HEK293 (cell line): ENCODE measurements around the gene CEACAM4.

Experiments
- CTCF ChIA-PET: fragments of 350-600 bp; formaldehyde crosslinking; extraction: SDS; loops from one replicate; lab custom pipeline; 2021; ENCODE audit warnings: antibody characterized with exemption; lab: Yijun Ruan, JAX
- POLR2A ChIA-PET: fragments of 300-600 bp; formaldehyde crosslinking; extraction: SDS; loops from one replicate; lab custom pipeline; 2020; ENCODE audit warnings: antibody characterized with exemption, inconsistent platforms; lab: Yijun Ruan, JAX
- H3K27ac ChIP-seq: fragments of 200-500 bp; sonication (Bioruptor generic); 2 replicates; pipeline ENCODE4 v1.5.1; 2014; ENCODE audit warnings: low read depth, low read length, control low read depth, inconsistent platforms; ENCODE audit errors: extremely low read depth
- H3K36me3 ChIP-seq, 2 experiments: fragments of 200-500 bp in 1 of 2; sonication (Bioruptor generic) in 1 of 2; 1 replicate in 1 of 2; 2 replicates in 1 of 2; pipeline ENCODE4 v1.5.1; 2014 to 2017; ENCODE audit warnings: inconsistent platforms in 2 of 2, low read length in 2 of 2; ENCODE audit not compliant: control insufficient read depth in 2 of 2, insufficient read depth in 1 of 2
- H3K4me1 ChIP-seq: fragments of 200-500 bp; sonication (Bioruptor generic); 2 replicates; pipeline ENCODE4 v1.5.1; 2014; ENCODE audit warnings: mild to moderate bottlenecking, low read length, inconsistent platforms; ENCODE audit not compliant: control insufficient read depth, insufficient read depth
- H3K4me3 ChIP-seq: 2 replicates; pipeline ENCODE4 v1.5.1; 2011; ENCODE audit warnings: low read depth, mild to moderate bottlenecking, control low read depth, low read length, moderate library complexity
- H3K9me3 ChIP-seq: fragments of 200-500 bp; sonication (Bioruptor generic); 2 replicates; pipeline ENCODE4 v1.5.1; 2014; ENCODE audit warnings: low read depth, low read length, inconsistent platforms; ENCODE audit not compliant: control insufficient read depth, insufficient read depth
- CTCF ChIP-seq: fragments of 450-650 bp; formaldehyde crosslinking; IDR thresholded peaks from 2 replicates; pipeline ENCODE4 v1.5.1; 2016; ENCODE audit warnings: missing biosample characterization, missing genetic modification characterization
- OVOL3 ChIP-seq: fragments of 450-650 bp; formaldehyde crosslinking; IDR thresholded peaks from 2 replicates; pipeline ENCODE4 v1.5.1; 2016; ENCODE audit warnings: missing biosample characterization, missing genetic modification characterization
- PBX3 ChIP-seq: sonication (generic); formaldehyde crosslinking; IDR thresholded peaks from 2 replicates; pipeline ENCODE4 v1.8.1; 2022; ENCODE audit warnings: mild to moderate bottlenecking, moderate library complexity, missing genetic modification reagents
- PRDM1 ChIP-seq: fragments of 450-650 bp; formaldehyde crosslinking; IDR thresholded peaks from 2 replicates; pipeline ENCODE4; 2016; ENCODE audit warnings: missing biosample characterization, missing genetic modification characterization
- RBAK ChIP-seq: fragments of 450-650 bp; formaldehyde crosslinking; IDR thresholded peaks from 2 replicates; pipeline ENCODE4 v1.5.1; 2016; ENCODE audit warnings: missing biosample characterization, missing genetic modification characterization
- TCF7L2 ChIP-seq: IDR thresholded peaks from 2 replicates; pipeline ENCODE4 v1.6.1; 2011; ENCODE audit warnings: low read depth, mild to moderate bottlenecking, inconsistent platforms, low read length, moderate library complexity, borderline replicate concordance
- ZBTB20 ChIP-seq: fragments of 450-650 bp; formaldehyde crosslinking; IDR thresholded peaks from 2 replicates; pipeline ENCODE4 v1.5.1; 2016; ENCODE audit warnings: missing biosample characterization, missing genetic modification characterization
- ZBTB6 ChIP-seq: fragments of 450-650 bp; formaldehyde crosslinking; IDR thresholded peaks from 2 replicates; pipeline ENCODE4 v1.5.1; 2017; ENCODE audit warnings: missing biosample characterization, missing genetic modification characterization
- ZNF10 ChIP-seq: fragments of 450-650 bp; formaldehyde crosslinking; IDR thresholded peaks from 2 replicates; pipeline ENCODE4 v1.5.1; 2017; ENCODE audit warnings: missing biosample characterization, missing genetic modification characterization
- ZNF138 ChIP-seq: fragments of 450-650 bp; formaldehyde crosslinking; IDR thresholded peaks from 2 replicates; pipeline ENCODE4 v1.5.1; 2016; ENCODE audit warnings: missing biosample characterization, missing genetic modification characterization, borderline replicate concordance
- ZNF19 ChIP-seq: fragments of 450-650 bp; formaldehyde crosslinking; IDR thresholded peaks from 2 replicates; pipeline ENCODE4; 2016; ENCODE audit warnings: missing biosample characterization, missing genetic modification characterization, low read depth
- ZNF223 ChIP-seq: fragments of 450-650 bp; formaldehyde crosslinking; IDR thresholded peaks from 2 replicates; pipeline ENCODE4 v1.5.1; 2016; ENCODE audit warnings: missing biosample characterization, missing genetic modification characterization
- ZNF24 ChIP-seq: fragments of 450-650 bp; formaldehyde crosslinking; IDR thresholded peaks from 2 replicates; pipeline ENCODE4 v1.5.1; 2016; ENCODE audit warnings: missing biosample characterization, missing genetic modification characterization
- ZNF280C ChIP-seq: fragments of 450-650 bp; formaldehyde crosslinking; IDR thresholded peaks from 2 replicates; pipeline ENCODE4 v1.5.1; 2016; ENCODE audit warnings: missing biosample characterization, missing genetic modification characterization
- ZNF302 ChIP-seq: fragments of 450-650 bp; formaldehyde crosslinking; IDR thresholded peaks from 2 replicates; pipeline ENCODE4 v1.5.1; 2016; ENCODE audit warnings: missing biosample characterization, missing genetic modification characterization, low read depth
- ZNF513 ChIP-seq: fragments of 450-650 bp; IDR thresholded peaks from 2 replicates; pipeline ENCODE4 v1.5.1; 2018; ENCODE audit warnings: missing biosample characterization, missing genetic modification characterization
- ZNF530 ChIP-seq: fragments of 450-650 bp; formaldehyde crosslinking; IDR thresholded peaks from 2 replicates; pipeline ENCODE4 v1.5.1; 2016; ENCODE audit warnings: low read depth, missing biosample characterization, missing genetic modification characterization
- ZNF596 ChIP-seq: fragments of 450-650 bp; IDR thresholded peaks from 2 replicates; pipeline ENCODE4 v1.5.0; 2018; ENCODE audit warnings: missing biosample characterization, mild to moderate bottlenecking, missing genetic modification characterization, moderate library complexity
- ZNF654 ChIP-seq: fragments of 450-650 bp; formaldehyde crosslinking; IDR thresholded peaks from 2 replicates; pipeline ENCODE4 v1.5.1; 2016; ENCODE audit warnings: low read depth, missing biosample characterization, missing genetic modification characterization
- ZNF660 ChIP-seq: fragments of 450-650 bp; IDR thresholded peaks from 2 replicates; pipeline ENCODE4 v1.5.1; 2018; ENCODE audit warnings: missing biosample characterization, mild to moderate bottlenecking, missing genetic modification characterization
- ZNF791 ChIP-seq: fragments of 450-650 bp; formaldehyde crosslinking; IDR thresholded peaks from 2 replicates; pipeline ENCODE4 v1.5.1; 2016; ENCODE audit warnings: missing biosample characterization, missing genetic modification characterization

Gene CEACAM4

GRCh38 chr19:41646589-41647204, 19.8 kb upstream of the CEACAM4 start:
- no peak overlapping the region for H3K27ac ChIP-seq
- no peak overlapping the region for H3K4me3 ChIP-seq
- no peak for TF ChIP-seq ZBTB20 (tag by site-specific recombination)
- TF ChIP-seq ZNF530 = no peak
- TF ChIP-seq ZNF138 (tag by site-specific recombination) = no peak
- no peak for TF ChIP-seq TCF7L2
- TF ChIP-seq PRDM1 = no peak
- TF ChIP-seq ZNF791 (tag by site-specific recombination) = no peak
- no peak for TF ChIP-seq RBAK (tag by site-specific recombination)
- TF ChIP-seq ZNF513 (tag by site-specific recombination) = no peak
- TF ChIP-seq PBX3 = no peak
- no peak for TF ChIP-seq ZBTB6 (tag by site-specific recombination)
- TF ChIP-seq ZNF24 = no peak
- TF ChIP-seq ZNF10 (tag by site-specific recombination) = no peak
- TF ChIP-seq ZNF302 (tag by site-specific recombination) = no peak
- TF ChIP-seq ZNF280C = no peak
- no peak for TF ChIP-seq ZNF596
- no peak for TF ChIP-seq ZNF223
- TF ChIP-seq OVOL3 (tag by site-specific recombination) = no peak
- ChIA-PET POLR2A (no interaction called here), CTCF (interaction anchor here (0.6 to 3.7 kb wide), 45 partner anchors 8 to 1641 kb away, joined by 3 to 22 read pairs (median 4); no protein-coding TSS in a partner anchor)
- H3K9me3 ChIP-seq = no peaks in the 10 kb centered on the region; the same call in 1 of the 2 replicates
- no peaks in the 10 kb centered on the region for H3K36me3 ChIP-seq
- no peaks in the 10 kb centered on the region for H3K4me1 ChIP-seq

GRCh38 chr19:41641879-41642485, 15.1 kb upstream of the CEACAM4 start:
- no peak overlapping the region for H3K4me3 ChIP-seq
- ChIA-PET CTCF (interaction anchor here (0.6 to 4.7 kb wide), 77 partner anchors 7 to 1911 kb away, joined by 3 to 96 read pairs (median 5); partner anchors contain the start of genes CEACAM6, CEACAM7 and RPS19), POLR2A (interaction anchor here (0.5 kb wide), 1 partner anchor 202 kb away, joined by 4 read pairs; no protein-coding TSS in a partner anchor)
- H3K9me3 ChIP-seq = no peaks in the 10 kb centered on the region
- no peak overlapping the region for H3K27ac ChIP-seq
- TF ChIP-seq ZNF654 (tag by site-specific recombination) (peak; percentile 73), ZNF660 (peak; percentile 86), CTCF (tag by site-specific recombination) (peak; percentile 75), ZNF19 (tag by site-specific recombination) (no peak)
- TF ChIP-seq, all 188 proteins: peak for 3
- H3K4me1 ChIP-seq = no peaks in the 10 kb centered on the region
- no peaks in the 10 kb centered on the region for H3K36me3 ChIP-seq
